Measurements from ENCODE around the gene ACACA.

The ACACA gene

DNA sequence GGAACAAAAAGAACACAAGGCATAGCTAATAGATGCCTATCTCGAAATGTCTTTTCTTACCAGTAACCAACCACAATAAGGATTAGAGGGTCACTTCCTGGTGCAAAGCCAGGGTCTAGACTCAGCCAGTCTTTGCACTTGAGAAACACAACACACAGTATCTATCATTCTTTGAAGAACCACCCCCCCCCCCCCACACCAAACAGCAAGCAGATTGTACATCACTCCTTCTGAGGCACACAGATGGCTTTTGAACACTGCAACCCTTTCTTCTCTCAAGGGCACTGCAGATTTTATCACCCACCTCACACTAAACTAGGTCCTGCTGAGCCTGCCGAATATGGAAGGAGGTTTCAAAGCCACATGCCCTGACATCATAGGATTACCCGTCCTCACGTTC lies 312.2 kb downstream of the ACACA start:
- CTCF ChIA-PET = interaction anchor here (1.2 to 2.2 kb wide), 3 partner anchors 46 to 468 kb away, joined by 3 to 5 read pairs (median 3); no protein-coding TSS in a partner anchor
- no peak for DNase-seq (ENCODE audit: low read depth, low spot score)
- no peak overlapping the region for H3K4me3 ChIP-seq (ENCODE audit: low read depth, low read length)
- no peak for TF ChIP-seq CTCF (IDR thresholded peaks at IDR 0.05; ENCODE audit: insufficient read depth, low read length, missing control alignments)
- POLR2A ChIA-PET = no interaction called here

- ChIA-PET POLR2A (no interaction called here), CTCF (interaction anchor here (2.2 kb wide), 1 partner anchor 45 kb away, joined by 5 read pairs; no protein-coding TSS in a partner anchor)
- DNase-seq (ENCODE audit: low read depth, low spot score) = no peak
- no peak overlapping the region for H3K4me3 ChIP-seq (ENCODE audit: low read depth, low read length)
- no peak for TF ChIP-seq CTCF (IDR thresholded peaks at IDR 0.05; ENCODE audit: insufficient read depth, low read length, missing control alignments)
These were observed 313.9 kb downstream of the ACACA start for GRCh38 chr17:37092701-37093100.

DNA sequence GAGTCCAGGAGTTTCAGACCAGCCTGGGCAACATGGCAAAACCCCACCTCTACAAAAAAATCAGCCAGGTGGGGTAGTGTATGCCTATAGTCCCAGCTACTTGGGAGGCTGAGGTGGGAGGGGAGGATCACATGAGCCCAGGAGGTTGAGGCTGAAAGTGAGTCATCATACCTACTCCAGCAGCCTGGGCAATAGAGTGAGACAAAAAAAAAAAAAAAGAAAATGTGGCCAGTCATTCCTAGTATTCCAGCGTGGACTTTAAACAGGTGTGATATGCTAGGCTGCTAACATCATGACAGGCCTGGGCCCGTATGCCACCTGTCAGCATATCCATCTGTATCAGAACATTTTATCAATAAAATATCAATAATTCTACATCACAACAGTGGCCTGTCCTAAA lies 314.6 kb downstream of the ACACA start:
- ChIA-PET CTCF (interaction anchor here (2.2 kb wide), 1 partner anchor 44 kb away, joined by 5 read pairs; no protein-coding TSS in a partner anchor), POLR2A (no interaction called here)
- TF ChIP-seq CTCF (IDR thresholded peaks at IDR 0.05; ENCODE audit: insufficient read depth, low read length, missing control alignments) = no peak
- H3K4me3 ChIP-seq (ENCODE audit: low read depth, low read length) = no peak overlapping the region
- no peak for DNase-seq (ENCODE audit: low read depth, low spot score)

GRCh38 chr17:37090941-37091340 lies 315.7 kb downstream of the ACACA start:
- no peak for DNase-seq (ENCODE audit: low read depth, low spot score)
- no peak overlapping the region for H3K4me3 ChIP-seq (ENCODE audit: low read depth, low read length)
- no peak for TF ChIP-seq CTCF (IDR thresholded peaks at IDR 0.05; ENCODE audit: insufficient read depth, low read length, missing control alignments)
- POLR2A ChIA-PET = no interaction called here
- CTCF ChIA-PET = interaction anchor here (1.0 kb wide), 1 partner anchor 84 kb away, joined by 3 read pairs; no protein-coding TSS in a partner anchor

DNA sequence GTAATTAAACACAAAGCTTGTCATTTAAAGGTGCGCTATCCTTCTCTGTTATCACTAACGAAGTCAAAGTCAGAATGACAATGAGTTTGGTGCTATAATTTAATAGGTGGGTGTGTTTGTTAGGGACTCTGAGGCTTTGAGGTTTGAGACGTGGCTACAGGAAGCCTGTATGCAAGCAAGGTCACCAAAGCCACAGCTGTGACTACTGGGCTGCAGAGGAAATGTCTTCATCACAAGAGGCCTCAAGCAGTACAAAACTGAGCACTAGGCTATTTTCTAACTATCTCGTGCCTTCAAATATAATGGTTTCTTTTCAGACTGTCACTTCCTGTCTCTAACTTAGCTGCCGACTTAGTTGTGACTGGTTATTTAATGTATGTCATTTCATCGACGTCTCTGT lies 316.7 kb downstream of the ACACA start:
- no peak overlapping the region for H3K4me3 ChIP-seq (ENCODE audit: low read depth, low read length)
- DNase-seq (ENCODE audit: low read depth, low spot score) = no peak

GRCh38 chr17:37088913-37089312 lies 317.7 kb downstream of the ACACA start:
- CTCF ChIA-PET = interaction anchor here (1.3 to 1.9 kb wide), 2 partner anchors 9 to 151 kb away, joined by 3 to 5 read pairs; no protein-coding TSS in a partner anchor
- DNase-seq (ENCODE audit: low read depth, low spot score) = no peak

More for the DNA sequence above, 316.7 kb downstream of the ACACA start:
- ChIA-PET POLR2A (no interaction called here), CTCF (interaction anchor here (1.0 to 1.9 kb wide), 3 partner anchors 10 to 150 kb away, joined by 3 to 5 read pairs (median 3); no protein-coding TSS in a partner anchor)
- TF ChIP-seq CTCF (IDR thresholded peaks at IDR 0.05; ENCODE audit: insufficient read depth, low read length, missing control alignments) = no peak

More at GRCh38 chr17:37088913-37089312, 317.7 kb downstream of the ACACA start:
- TF ChIP-seq CTCF (IDR thresholded peaks at IDR 0.05; ENCODE audit: insufficient read depth, low read length, missing control alignments) = no peak
- H3K4me3 ChIP-seq (ENCODE audit: low read depth, low read length) = no peak overlapping the region
- POLR2A ChIA-PET = no interaction called here
